Calu3 (cell line): Measurements from ENCODE around the gene IQGAP1. TPM values are rescaled to one million over a fixed set of nuclear protein-coding genes. Genes with fewer than 3 reads are reported as not detected.

Source experiments
- BruUV-seq: library from RNA; stranded (reverse); fragments of 400-500 nt; replicated peaks from 2 replicates; lab custom pipeline; 2021; lab: Mats Ljungman, UMichigan
- CTCF ChIA-PET: fragments of 300-600 bp; sonication (Branson Sonifier 250); formaldehyde crosslinking; loops from one replicate; lab custom pipeline; 2022; ENCODE audit warnings: antibody characterized with exemption; lab: Charles Lee
- DNase-seq: peaks from one replicate; pipeline ENCODE4 v3.0.0; 2022
- H3K27ac Mint-ChIP-seq: one replicate; pipeline ENCODE4 v1.8.0; 2022; ENCODE audit warnings: mixed read lengths; ENCODE audit not compliant: unreplicated experiment
- H3K27me3 Mint-ChIP-seq: one replicate; pipeline ENCODE4 v1.8.0; 2022; ENCODE audit warnings: mixed read lengths; ENCODE audit not compliant: unreplicated experiment
- H3K36me3 Mint-ChIP-seq: one replicate; pipeline ENCODE4 v1.8.0; 2022; ENCODE audit warnings: mild to moderate bottlenecking, moderate library complexity, mixed read lengths; ENCODE audit not compliant: insufficient read depth, unreplicated experiment
- H3K4me1 Mint-ChIP-seq: one replicate; pipeline ENCODE4 v1.8.0; 2022; ENCODE audit warnings: mild to moderate bottlenecking, low read depth, mixed read lengths; ENCODE audit not compliant: unreplicated experiment
- H3K4me3 Mint-ChIP-seq: one replicate; pipeline ENCODE4 v1.8.0; 2022; ENCODE audit warnings: mild to moderate bottlenecking, low read depth, moderate library complexity, mixed read lengths; ENCODE audit not compliant: unreplicated experiment
- H3K9me3 Mint-ChIP-seq: one replicate; pipeline ENCODE4 v1.8.0; 2022; ENCODE audit warnings: low read depth, mixed read lengths; ENCODE audit not compliant: unreplicated experiment
- CTCF ChIP-seq: fragments of 200-600 bp; IDR thresholded peaks from one replicate; pipeline ENCODE4 v1.8.0; 2022; ENCODE audit warnings: antibody characterized with exemption; ENCODE audit not compliant: unreplicated experiment
- intact Hi-C: fragments of 100-400 bp; cut with micrococcal nuclease; formaldehyde crosslinking; loops from one replicate; pipeline ENCODE4 v1.10.0; 2022; ENCODE audit not compliant: unreplicated experiment
- total RNA-seq: library from RNA; stranded (reverse); gene quantifications from 2 replicates; pipeline ENCODE4 v1.2.3, GENCODE V29; 2022

The IQGAP1 gene
- total RNA-seq, 1 experiment from 2014 or later, result 206 TPM

- CTCF ChIA-PET, result interaction anchor here (0.7 to 1.2 kb wide), 3 partner anchors 19 to 30 kb away, joined by 4 to 5 read pairs (median 4); no protein-coding TSS in a partner anchor
- TF ChIP-seq CTCF, result no peak
- H3K9me3 Mint-ChIP-seq, result no peaks in the 10 kb centered on the region
- BruUV-seq, result no TSS peak
- no peaks in the 10 kb centered on the region for H3K27me3 Mint-ChIP-seq
- intact Hi-C loops, result no loop called here
- H3K36me3 Mint-ChIP-seq, result peaks cover 35% of the 10 kb centered on the region
- DNase-seq, result no peak
- peaks cover 13% of the 10 kb centered on the region for H3K4me1 Mint-ChIP-seq
- H3K27ac Mint-ChIP-seq, result no peak overlapping the region
- H3K4me3 Mint-ChIP-seq, result no peak overlapping the region
Observed at GRCh38 chr15:90471126-90471525, 83.1 kb downstream of the IQGAP1 start.

- Mint-ChIP-seq H3K27ac (no peak overlapping the region), H3K36me3 (peaks cover 40% of the 10 kb centered on the region), H3K4me3 (no peak overlapping the region), H3K27me3 (no peaks in the 10 kb centered on the region), H3K4me1 (peaks cover 19% of the 10 kb centered on the region), H3K9me3 (no peaks in the 10 kb centered on the region)
- intact Hi-C loops, result no loop called here
- CTCF ChIA-PET, result interaction anchor here (0.7 to 1.2 kb wide), 2 partner anchors 20 to 29 kb away, joined by 4 to 5 read pairs; no protein-coding TSS in a partner anchor
- DNase-seq, result no peak
- no TSS peak for BruUV-seq
- no peak for TF ChIP-seq CTCF
Observed at GRCh38 chr15:90471769-90472168, 83.7 kb downstream of the IQGAP1 start.

- BruUV-seq, result no TSS peak
- peak; percentile 72 for DNase-seq
- CTCF ChIA-PET, result interaction anchor here (0.6 to 2.4 kb wide), 13 partner anchors 9 to 560 kb away, joined by 3 to 15 read pairs (median 4); partner anchors contain the start of genes IQGAP1 and RCCD1
- intact Hi-C loops, result loop anchor here (1.0 to 5.0 kb wide), 4 partner anchors 76 to 186 kb away; no protein-coding TSS in a partner anchor
- Mint-ChIP-seq H3K36me3 (peaks cover 47% of the 10 kb centered on the region), H3K4me3 (peak overlapping the region; percentile 35), H3K27me3 (no peaks in the 10 kb centered on the region), H3K27ac (peak overlapping the region; percentile 85), H3K4me1 (peaks cover 55% of the 10 kb centered on the region), H3K9me3 (no peaks in the 10 kb centered on the region)
- TF ChIP-seq CTCF, result no peak
Observed at GRCh38 chr15:90478846-90479481, 90.9 kb downstream of the IQGAP1 start.

GRCh38 chr15:90479656-90480055 is 91.6 kb downstream of the IQGAP1 start:
- H3K27me3 Mint-ChIP-seq, result no peaks in the 10 kb centered on the region
- H3K9me3 Mint-ChIP-seq, result no peaks in the 10 kb centered on the region
- CTCF ChIA-PET, result interaction anchor here (0.6 to 2.4 kb wide), 8 partner anchors 9 to 560 kb away, joined by 3 to 15 read pairs (median 5); partner anchors contain the start of gene IQGAP1
- TF ChIP-seq CTCF, result no peak
- peak overlapping the region; percentile 23 for H3K4me3 Mint-ChIP-seq
- H3K36me3 Mint-ChIP-seq, result peaks cover 44% of the 10 kb centered on the region
- no TSS peak for BruUV-seq
- H3K27ac Mint-ChIP-seq, result peak overlapping the region; percentile 85
- peaks cover 55% of the 10 kb centered on the region for H3K4me1 Mint-ChIP-seq
- DNase-seq, result peak; percentile 81
- intact Hi-C loops, result loop anchor here (1.0 to 5.0 kb wide), 4 partner anchors 77 to 187 kb away; no protein-coding TSS in a partner anchor
